Osteocyte (in vitro differentiated cells): ENCODE measurements around the gene RBFOX2. TPM values are rescaled to one million over a fixed set of nuclear protein-coding genes. Genes with fewer than 3 reads are reported as not detected.

Experiments used
- DNase-seq: peaks from one replicate; pipeline ENCODE4 v3.0.0; 2021; ENCODE audit warnings: mixed read lengths; ENCODE audit not compliant: unreplicated experiment; ENCODE audit errors: extremely low spot score
- H3K27ac Mint-ChIP-seq: one replicate; pipeline ENCODE4 v1.8.0; 2021; ENCODE audit warnings: mild to moderate bottlenecking, mixed read lengths; ENCODE audit not compliant: unreplicated experiment
- H3K27me3 Mint-ChIP-seq: one replicate; pipeline ENCODE4 v1.8.0; 2021; ENCODE audit warnings: mixed read lengths; ENCODE audit not compliant: unreplicated experiment
- H3K36me3 Mint-ChIP-seq: one replicate; pipeline ENCODE4 v1.8.0; 2021; ENCODE audit warnings: mixed read lengths; ENCODE audit not compliant: unreplicated experiment
- H3K4me1 Mint-ChIP-seq: one replicate; pipeline ENCODE4 v1.8.0; 2021; ENCODE audit warnings: mixed read lengths; ENCODE audit not compliant: unreplicated experiment
- H3K4me3 Mint-ChIP-seq: one replicate; pipeline ENCODE4 v1.8.0; 2021; ENCODE audit warnings: mild to moderate bottlenecking, moderate library complexity, mixed read lengths; ENCODE audit not compliant: unreplicated experiment
- H3K9me3 Mint-ChIP-seq: one replicate; pipeline ENCODE4 v1.8.0; 2021; ENCODE audit warnings: mixed read lengths; ENCODE audit not compliant: unreplicated experiment
- total RNA-seq: library from RNA; stranded (reverse); gene quantifications from 2 replicates; pipeline ENCODE4 v1.2.1, GENCODE V29; 2021
- TF ChIP-seq, protein P1 (sequence below): fragments of 200-600 bp; sonication (generic); IDR thresholded peaks from 2 replicates; pipeline ENCODE4 v1.5.0; 2021; ENCODE audit warnings: antibody characterized with exemption, mild to moderate bottlenecking, moderate library complexity

RBFOX2 gene
- total RNA-seq, 1 donor from 2014 or later, result 151 TPM

DNA sequence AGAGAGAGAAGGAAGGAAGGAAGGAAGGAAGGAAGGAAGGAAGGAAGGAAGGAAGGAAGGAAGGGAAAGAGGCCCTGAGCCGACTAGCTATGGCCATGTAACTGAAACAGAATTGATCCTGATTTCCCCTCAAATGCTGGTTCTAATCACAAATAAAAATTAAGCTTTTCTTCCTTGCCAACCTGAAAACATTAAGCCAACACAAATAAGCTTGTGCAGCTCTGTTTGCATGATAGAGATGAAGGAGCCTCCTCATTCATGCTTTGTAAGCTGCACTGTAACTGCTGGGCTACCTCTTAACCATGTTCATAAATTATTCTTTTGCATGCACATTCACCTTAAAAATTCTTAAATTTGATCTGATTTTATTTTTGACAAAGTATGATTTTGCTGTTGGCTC, 338.6 kb downstream of the RBFOX2 start:
- H3K9me3 Mint-ChIP-seq, result peaks cover 3% of the 10 kb centered on the region

DNA sequence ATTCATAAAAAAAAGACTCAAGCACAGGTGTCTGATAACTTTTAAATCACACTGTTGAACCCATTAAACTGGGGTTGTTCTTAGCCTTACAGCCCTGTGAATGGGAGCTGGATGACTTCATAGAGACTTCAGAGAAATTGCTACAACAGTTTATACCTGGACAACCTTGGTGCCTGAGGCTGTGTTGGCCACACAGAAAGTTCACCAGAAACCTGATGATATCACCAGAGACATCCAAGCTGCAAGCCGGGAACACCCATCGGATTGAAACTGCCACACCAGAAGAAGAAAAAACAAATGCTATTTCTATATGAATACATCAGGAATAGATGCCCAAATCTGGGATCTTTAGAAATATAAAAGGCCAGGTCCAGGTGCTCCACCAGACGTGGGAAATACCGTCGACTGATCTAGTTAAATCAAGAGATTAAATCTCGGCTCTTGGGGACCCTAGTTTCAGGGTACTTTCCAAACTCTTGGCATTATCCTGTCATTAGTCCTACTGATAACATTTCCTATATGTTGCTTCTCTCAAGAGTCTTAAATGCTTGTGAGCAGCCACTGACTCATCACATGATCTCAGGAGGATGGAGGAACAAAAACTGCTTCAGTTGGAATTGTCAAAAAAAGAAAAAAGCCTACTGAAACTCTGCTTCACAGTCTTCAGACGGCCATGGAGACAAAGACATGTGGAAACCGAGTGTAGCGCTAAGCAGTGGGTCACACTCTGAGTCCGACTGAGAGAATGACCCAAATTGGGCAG, 339.5 kb downstream of the RBFOX2 start:
- no peak overlapping the region for H3K27ac Mint-ChIP-seq
- peaks cover 3% of the 10 kb centered on the region for H3K9me3 Mint-ChIP-seq
- H3K27me3 Mint-ChIP-seq, result peaks cover 16% of the 10 kb centered on the region
- H3K4me3 Mint-ChIP-seq, result no peak overlapping the region
- TF ChIP-seq, protein P1, sequence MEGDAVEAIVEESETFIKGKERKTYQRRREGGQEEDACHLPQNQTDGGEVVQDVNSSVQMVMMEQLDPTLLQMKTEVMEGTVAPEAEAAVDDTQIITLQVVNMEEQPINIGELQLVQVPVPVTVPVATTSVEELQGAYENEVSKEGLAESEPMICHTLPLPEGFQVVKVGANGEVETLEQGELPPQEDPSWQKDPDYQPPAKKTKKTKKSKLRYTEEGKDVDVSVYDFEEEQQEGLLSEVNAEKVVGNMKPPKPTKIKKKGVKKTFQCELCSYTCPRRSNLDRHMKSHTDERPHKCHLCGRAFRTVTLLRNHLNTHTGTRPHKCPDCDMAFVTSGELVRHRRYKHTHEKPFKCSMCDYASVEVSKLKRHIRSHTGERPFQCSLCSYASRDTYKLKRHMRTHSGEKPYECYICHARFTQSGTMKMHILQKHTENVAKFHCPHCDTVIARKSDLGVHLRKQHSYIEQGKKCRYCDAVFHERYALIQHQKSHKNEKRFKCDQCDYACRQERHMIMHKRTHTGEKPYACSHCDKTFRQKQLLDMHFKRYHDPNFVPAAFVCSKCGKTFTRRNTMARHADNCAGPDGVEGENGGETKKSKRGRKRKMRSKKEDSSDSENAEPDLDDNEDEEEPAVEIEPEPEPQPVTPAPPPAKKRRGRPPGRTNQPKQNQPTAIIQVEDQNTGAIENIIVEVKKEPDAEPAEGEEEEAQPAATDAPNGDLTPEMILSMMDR, result no peak
- peak; percentile 10 for DNase-seq
- no peaks in the 10 kb centered on the region for H3K36me3 Mint-ChIP-seq
- H3K4me1 Mint-ChIP-seq, result no peaks in the 10 kb centered on the region

More for the DNA sequence above, 338.6 kb downstream of the RBFOX2 start:
- no peak overlapping the region for H3K27ac Mint-ChIP-seq
- no peaks in the 10 kb centered on the region for H3K4me1 Mint-ChIP-seq
- TF ChIP-seq, protein P1, result no peak
- DNase-seq, result no peak
- no peak overlapping the region for H3K4me3 Mint-ChIP-seq
- H3K27me3 Mint-ChIP-seq, result peaks cover 16% of the 10 kb centered on the region
- H3K36me3 Mint-ChIP-seq, result no peaks in the 10 kb centered on the region

Other genes starting within 250 kb of the RBFOX2 start
- 10.1 and 10.8 TPM in 2 replicates for gene APOL3, start 131.9 kb upstream of the RBFOX2 start, total RNA-seq
- gene APOL4, start 173.0 kb upstream of the RBFOX2 start, total RNA-seq, result 0.13 TPM in 1 of 2 replicates, not detected in the other
- gene APOL2, start 210.7 kb upstream of the RBFOX2 start, total RNA-seq, result 53.5 and 59.9 TPM in 2 replicates
- gene APOL1, start 224.3 kb upstream of the RBFOX2 start, total RNA-seq, result 16.2 and 19.5 TPM in 2 replicates